Neural progenitor cell (in vitro differentiated cells): Measurements from ENCODE around the gene NAV1. TPM values are rescaled to one million over a fixed set of nuclear protein-coding genes. Genes with fewer than 3 reads are reported as not detected.

Source experiments
- DNase-seq: peaks from one replicate; pipeline ENCODE4 v3.0.0-alpha.2; 2016; ENCODE audit warnings: low spot score
- H2AFZ ChIP-seq: fragments of 200-600 bp; sonication (generic); replicated peaks from 2 replicates; pipeline ENCODE4 v1.6.1; 2016; ENCODE audit warnings: antibody characterized with exemption
- H3F3A ChIP-seq: fragments of 200-600 bp; sonication (generic); 2 replicates; pipeline ENCODE4 v1.6.1; 2016; ENCODE audit warnings: antibody characterized with exemption, low read depth
- H3K27ac ChIP-seq: fragments of 200-600 bp; sonication (generic); 2 replicates; pipeline ENCODE4 v1.5.1; 2016; ENCODE audit warnings: mild to moderate bottlenecking
- H3K27me3 ChIP-seq: fragments of 200-600 bp; sonication (generic); 2 replicates; pipeline ENCODE4 v1.6.1; 2016; ENCODE audit warnings: mild to moderate bottlenecking, moderate library complexity
- H3K36me3 ChIP-seq: fragments of 200-600 bp; sonication (generic); 2 replicates; pipeline ENCODE4 v1.5.1; 2016
- H3K4me1 ChIP-seq: fragments of 200-600 bp; sonication (generic); 2 replicates; pipeline ENCODE4 v1.6.1; 2016; ENCODE audit warnings: mixed run types
- H3K4me2 ChIP-seq: fragments of 200-600 bp; sonication (generic); 2 replicates; pipeline ENCODE4 v1.6.1; 2016
- H3K4me3 ChIP-seq: fragments of 200-600 bp; sonication (generic); 2 replicates; pipeline ENCODE4 v1.5.1; 2016
- H3K79me2 ChIP-seq: fragments of 200-600 bp; sonication (generic); 2 replicates; pipeline ENCODE4 v1.6.1; 2016; ENCODE audit warnings: low read depth
- H3K9ac ChIP-seq: fragments of 200-600 bp; sonication (generic); 2 replicates; pipeline ENCODE4 v1.6.1; 2016
- H3K9me3 ChIP-seq: fragments of 200-600 bp; sonication (generic); 2 replicates; pipeline ENCODE4 v1.5.1; 2016; ENCODE audit warnings: low read depth
- H4K20me1 ChIP-seq: fragments of 200-600 bp; sonication (generic); 2 replicates; pipeline ENCODE4 v1.6.1; 2016; ENCODE audit warnings: low read depth
- H3K27ac Mint-ChIP-seq: 3 replicates; pipeline ENCODE4 v1.8.0; 2021; ENCODE audit warnings: mixed read lengths
- H3K27me3 Mint-ChIP-seq: 2 replicates; pipeline ENCODE4 v1.8.0; 2022; ENCODE audit warnings: low read depth, mild to moderate bottlenecking, inconsistent platforms, moderate library complexity, mixed read lengths; ENCODE audit not compliant: insufficient read depth
- H3K36me3 Mint-ChIP-seq: 3 replicates; pipeline ENCODE4 v1.8.0; 2021; ENCODE audit warnings: mixed read lengths
- H3K4me1 Mint-ChIP-seq: 3 replicates; pipeline ENCODE4 v1.8.0; 2021; ENCODE audit warnings: mixed read lengths
- H3K4me3 Mint-ChIP-seq: 3 replicates; pipeline ENCODE4 v1.8.0; 2021; ENCODE audit warnings: mild to moderate bottlenecking, moderate library complexity, mixed read lengths
- H3K9me3 Mint-ChIP-seq: 3 replicates; pipeline ENCODE4 v1.8.0; 2020; ENCODE audit warnings: mixed read lengths
- EZH2 ChIP-seq: fragments of 200-600 bp; sonication (generic); IDR thresholded peaks from 2 replicates; pipeline ENCODE4 v1.6.1; 2017; ENCODE audit warnings: antibody characterized with exemption, mild to moderate bottlenecking, moderate library complexity
- EZH2phosphoT487 ChIP-seq: fragments of 200-600 bp; sonication (generic); IDR thresholded peaks from 2 replicates; pipeline ENCODE4 v1.6.1; 2017; ENCODE audit warnings: antibody characterized with exemption
- total RNA-seq: library from RNA; depleted of rRNA; stranded (reverse); fragments of >200 nt; gene quantifications from 2 replicates; pipeline ENCODE4 v1.2.3, GENCODE V29; 2015; ENCODE audit warnings: low replicate concordance
- TF ChIP-seq, protein P1 (sequence below): fragments of 200-600 bp; sonication (generic); IDR thresholded peaks from 2 replicates; pipeline ENCODE4 v1.5.1; 2017; ENCODE audit warnings: antibody characterized with exemption, mild to moderate bottlenecking

The NAV1 gene
- total RNA-seq, 1 donor from 2014 or later, result 60.7 TPM

GRCh38 chr1:201562659-201563405 lies 23.9 kb downstream of the NAV1 start:
- Histone ChIP-seq H3K9me3 (no peaks in the 10 kb centered on the region), H3K4me1 (peaks cover 12% of the 10 kb centered on the region), H4K20me1 (no peaks in the 10 kb centered on the region), H3K9ac (no peak overlapping the region), H3K36me3 (no peaks in the 10 kb centered on the region), H3K4me2 (no peak overlapping the region), H2AFZ (no peak overlapping the region), H3K27me3 (no peaks in the 10 kb centered on the region), H3K4me3 (no peak overlapping the region), H3K79me2 (no peaks in the 10 kb centered on the region), H3K27ac (no peak overlapping the region), H3F3A (no peaks in the 10 kb centered on the region)
- peaks cover 4% of the 10 kb centered on the region for H3K27me3 Mint-ChIP-seq
- no peaks in the 10 kb centered on the region for H3K36me3 Mint-ChIP-seq
- no peaks in the 10 kb centered on the region for H3K9me3 Mint-ChIP-seq
- no peak for TF ChIP-seq EZH2phosphoT487
- TF ChIP-seq, protein P1, sequence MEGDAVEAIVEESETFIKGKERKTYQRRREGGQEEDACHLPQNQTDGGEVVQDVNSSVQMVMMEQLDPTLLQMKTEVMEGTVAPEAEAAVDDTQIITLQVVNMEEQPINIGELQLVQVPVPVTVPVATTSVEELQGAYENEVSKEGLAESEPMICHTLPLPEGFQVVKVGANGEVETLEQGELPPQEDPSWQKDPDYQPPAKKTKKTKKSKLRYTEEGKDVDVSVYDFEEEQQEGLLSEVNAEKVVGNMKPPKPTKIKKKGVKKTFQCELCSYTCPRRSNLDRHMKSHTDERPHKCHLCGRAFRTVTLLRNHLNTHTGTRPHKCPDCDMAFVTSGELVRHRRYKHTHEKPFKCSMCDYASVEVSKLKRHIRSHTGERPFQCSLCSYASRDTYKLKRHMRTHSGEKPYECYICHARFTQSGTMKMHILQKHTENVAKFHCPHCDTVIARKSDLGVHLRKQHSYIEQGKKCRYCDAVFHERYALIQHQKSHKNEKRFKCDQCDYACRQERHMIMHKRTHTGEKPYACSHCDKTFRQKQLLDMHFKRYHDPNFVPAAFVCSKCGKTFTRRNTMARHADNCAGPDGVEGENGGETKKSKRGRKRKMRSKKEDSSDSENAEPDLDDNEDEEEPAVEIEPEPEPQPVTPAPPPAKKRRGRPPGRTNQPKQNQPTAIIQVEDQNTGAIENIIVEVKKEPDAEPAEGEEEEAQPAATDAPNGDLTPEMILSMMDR, result no peak
- TF ChIP-seq EZH2, result no peak
- peaks cover 19% of the 10 kb centered on the region for H3K4me1 Mint-ChIP-seq
- peak overlapping the region; percentile 75 for H3K27ac Mint-ChIP-seq
- no peak for DNase-seq
- H3K4me3 Mint-ChIP-seq, result no peak overlapping the region

DNA sequence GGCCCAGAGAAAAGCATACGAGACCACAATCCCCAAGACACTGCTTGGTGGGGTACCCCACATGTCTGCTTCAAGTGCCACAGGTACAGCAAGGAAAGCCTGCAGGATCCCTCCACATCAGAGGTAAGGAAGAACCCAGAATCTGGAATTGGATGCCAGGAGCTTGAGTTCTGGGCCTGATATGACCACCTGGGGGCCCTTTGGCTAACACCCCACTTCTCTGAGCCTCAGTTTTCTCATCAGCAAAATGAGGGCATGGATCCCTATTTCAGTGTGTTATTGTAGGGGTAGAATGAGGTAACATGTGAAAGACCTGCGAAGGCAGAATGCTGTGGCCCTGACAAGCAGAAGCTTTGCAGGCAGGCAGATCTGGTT lies 24.5 kb downstream of the NAV1 start:
- Histone ChIP-seq H3K36me3 (no peaks in the 10 kb centered on the region), H3K27me3 (no peaks in the 10 kb centered on the region), H4K20me1 (no peaks in the 10 kb centered on the region), H3K9ac (no peak overlapping the region), H3K4me2 (no peak overlapping the region), H3K9me3 (no peaks in the 10 kb centered on the region), H3K4me1 (peaks cover 12% of the 10 kb centered on the region), H3K4me3 (no peak overlapping the region), H3K79me2 (no peaks in the 10 kb centered on the region), H3F3A (no peaks in the 10 kb centered on the region), H3K27ac (no peak overlapping the region), H2AFZ (no peak overlapping the region)
- Mint-ChIP-seq H3K9me3 (no peaks in the 10 kb centered on the region), H3K4me3 (no peak overlapping the region), H3K27me3 (peaks cover 4% of the 10 kb centered on the region), H3K27ac (peak overlapping the region; percentile 75), H3K4me1 (peaks cover 19% of the 10 kb centered on the region), H3K36me3 (no peaks in the 10 kb centered on the region)
- TF ChIP-seq, protein P1, result no peak
- TF ChIP-seq EZH2 (no peak), EZH2phosphoT487 (no peak)
- DNase-seq, result no peak

GRCh38 chr1:201563941-201564340 lies 25.0 kb downstream of the NAV1 start:
- no peaks in the 10 kb centered on the region for H4K20me1 ChIP-seq
- no peaks in the 10 kb centered on the region for H3K79me2 ChIP-seq
- H3K9me3 Mint-ChIP-seq, result no peaks in the 10 kb centered on the region
- no peak for TF ChIP-seq EZH2phosphoT487
- TF ChIP-seq, protein P1, result no peak
- no peak for TF ChIP-seq EZH2
- H3K36me3 ChIP-seq, result no peaks in the 10 kb centered on the region
- H3K4me3 Mint-ChIP-seq, result no peak overlapping the region
- peaks cover 19% of the 10 kb centered on the region for H3K4me1 Mint-ChIP-seq
- H3K27ac ChIP-seq, result no peak overlapping the region
- H3K27me3 ChIP-seq, result no peaks in the 10 kb centered on the region
- H3K4me3 ChIP-seq, result no peak overlapping the region
- no peak for DNase-seq
- peaks cover 12% of the 10 kb centered on the region for H3K4me1 ChIP-seq
- H3K27ac Mint-ChIP-seq, result no peak overlapping the region
- H3K9ac ChIP-seq, result no peak overlapping the region
- no peak overlapping the region for H3K4me2 ChIP-seq
- no peaks in the 10 kb centered on the region for H3F3A ChIP-seq
- H3K36me3 Mint-ChIP-seq, result no peaks in the 10 kb centered on the region
- H3K9me3 ChIP-seq, result no peaks in the 10 kb centered on the region
- H2AFZ ChIP-seq, result no peak overlapping the region
- peaks cover 4% of the 10 kb centered on the region for H3K27me3 Mint-ChIP-seq
